GM19238 (cell line): Measurements from ENCODE around the gene PAPLN.
"Not testable (repeated sequence)": the region's sequence is repeated elsewhere in the genome, so short reads cannot be mapped to it uniquely, and the experiment has no call there.

Experiments
- DNase-seq: peaks from one replicate; pipeline ENCODE4 v3.0.0; 2011; ENCODE audit warnings: low spot score; ENCODE audit not compliant: insufficient read length

PAPLN gene

GRCh38 chr14:73285979-73286378, 48.7 kb downstream of the PAPLN start:
- no peak for DNase-seq

DNA sequence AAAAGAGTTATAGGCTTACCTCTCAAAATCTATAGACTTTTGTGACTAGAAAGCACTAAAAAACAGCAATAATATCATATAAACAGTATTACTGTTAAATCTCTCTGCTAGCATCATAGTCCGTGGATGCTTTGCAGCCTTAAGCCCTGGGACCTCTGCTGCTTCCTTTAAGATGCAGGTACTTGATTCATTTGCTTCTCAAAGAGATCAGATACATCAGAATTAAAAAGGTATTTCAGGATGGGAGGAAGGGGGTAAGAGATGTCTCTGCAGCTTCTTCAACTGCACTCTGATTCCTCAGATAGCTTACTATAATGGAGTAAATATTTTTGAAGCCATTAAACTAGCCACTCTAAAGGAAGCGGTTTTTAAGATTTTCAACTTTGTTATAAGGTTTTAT, 49.3 kb downstream of the PAPLN start:
- DNase-seq, result no peak

GRCh38 chr14:73287071-73287470, 49.8 kb downstream of the PAPLN start:
- no peak for DNase-seq

DNA sequence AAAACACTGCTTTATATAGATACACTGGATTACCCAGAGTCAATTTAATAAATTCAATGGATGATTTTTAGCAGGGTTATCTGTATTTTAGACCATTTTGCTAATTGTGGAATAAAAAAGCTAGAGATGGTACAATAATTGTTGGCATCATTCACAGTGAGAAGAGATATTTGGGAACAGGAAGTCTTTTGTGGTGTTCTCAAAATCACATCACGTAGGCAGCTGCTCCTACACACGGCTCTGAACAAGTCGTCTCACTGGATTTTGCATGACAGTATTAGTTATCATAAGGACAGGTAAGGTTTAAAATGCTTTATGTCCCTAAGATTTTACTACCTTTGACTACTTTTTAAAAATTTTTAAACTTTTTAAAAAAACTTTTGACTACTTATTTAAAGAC, 52.0 kb downstream of the PAPLN start:
- DNase-seq, result no peak

DNA sequence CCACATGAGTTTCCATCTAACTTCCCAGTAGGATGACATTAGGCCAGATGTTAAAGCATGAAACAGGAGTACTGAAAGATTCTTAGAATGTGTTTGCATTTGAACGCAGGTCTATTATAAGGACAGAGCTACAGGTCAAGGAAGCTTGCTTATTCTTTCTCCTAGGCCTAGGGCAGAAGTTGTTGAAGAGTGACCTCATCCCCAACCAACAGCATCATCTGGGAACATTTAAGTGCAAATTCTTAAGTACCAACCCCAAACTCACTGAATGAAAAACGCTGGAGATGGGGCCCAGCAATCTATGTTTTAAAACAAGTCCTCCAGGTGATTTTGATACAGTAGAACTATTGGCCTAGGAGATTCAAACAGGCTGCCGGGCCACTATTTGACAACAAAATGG, 52.4 kb downstream of the PAPLN start:
- DNase-seq, result no peak

DNA sequence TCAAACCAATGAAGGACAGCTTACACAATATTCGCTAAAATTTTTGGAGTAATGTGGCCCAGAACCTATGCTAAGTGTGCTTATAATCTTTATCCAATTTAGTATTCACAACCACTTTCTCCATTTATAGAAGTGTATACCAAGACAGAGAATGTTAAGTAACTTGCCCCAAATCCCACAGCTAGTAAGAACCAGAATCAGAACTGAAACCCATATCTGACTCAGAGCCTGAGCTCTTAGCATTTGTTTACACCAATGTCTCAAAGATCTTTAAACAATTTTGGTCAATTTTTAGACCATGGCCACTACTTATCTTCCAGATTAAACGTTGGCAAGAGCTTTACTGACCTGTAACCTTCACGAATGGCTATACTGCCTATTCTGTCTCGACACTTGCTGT, 53.0 kb downstream of the PAPLN start:
- DNase-seq, result no peak

- no peak for DNase-seq
Measured at GRCh38 chr14:73293782-73294781, 56.8 kb downstream of the PAPLN start.

DNA sequence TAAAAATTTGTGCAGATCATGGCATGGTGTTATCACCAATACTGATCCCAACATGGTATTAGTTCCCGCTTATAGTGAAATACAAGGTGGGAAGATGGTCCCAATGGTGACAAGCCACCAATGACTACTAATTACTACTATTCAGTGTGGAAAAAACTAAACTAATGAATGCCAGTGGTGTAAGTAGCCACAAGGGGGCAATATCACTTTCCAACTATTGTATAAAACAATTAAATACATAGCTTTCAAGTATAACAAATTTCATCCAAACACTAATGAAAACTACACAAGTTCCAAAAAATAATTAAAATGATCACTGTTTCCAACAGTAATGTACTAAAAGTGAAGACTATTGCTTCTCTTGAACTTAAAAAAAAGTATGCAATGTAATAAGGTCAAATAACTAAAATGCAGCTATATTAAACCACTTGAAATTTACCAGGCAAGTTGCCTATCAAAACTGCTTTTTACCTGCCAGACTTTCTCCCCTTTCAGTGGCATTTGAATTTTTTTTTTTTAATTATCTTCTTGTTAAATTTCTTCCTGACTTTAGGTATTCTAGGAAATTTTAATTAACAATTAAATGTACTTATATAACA, 58.0 kb downstream of the PAPLN start:
- DNase-seq, result no peak

- DNase-seq, result no peak
Measured at GRCh38 chr14:73305499-73305898, 68.2 kb downstream of the PAPLN start.

DNA sequence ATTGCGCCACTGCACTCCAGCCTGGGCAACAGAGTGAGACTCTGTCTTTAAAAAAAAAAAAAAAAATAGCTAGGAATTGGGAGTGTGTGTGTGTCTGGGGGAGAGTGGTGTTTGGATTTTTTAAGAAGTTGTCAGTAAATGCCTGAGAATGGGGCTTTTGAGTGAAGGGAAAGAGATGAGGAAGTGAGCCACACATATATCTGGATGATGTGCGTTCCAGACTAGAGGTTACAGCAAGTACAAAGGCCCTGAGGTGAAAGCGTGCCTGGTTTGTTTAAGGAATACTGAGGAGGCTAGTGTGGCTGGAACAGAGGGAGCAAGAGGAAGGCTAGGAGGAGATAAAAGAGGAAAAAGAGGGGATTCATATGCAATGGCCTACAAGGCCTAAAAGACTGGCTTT, 70.0 kb downstream of the PAPLN start:
- DNase-seq, result no peak

DNA sequence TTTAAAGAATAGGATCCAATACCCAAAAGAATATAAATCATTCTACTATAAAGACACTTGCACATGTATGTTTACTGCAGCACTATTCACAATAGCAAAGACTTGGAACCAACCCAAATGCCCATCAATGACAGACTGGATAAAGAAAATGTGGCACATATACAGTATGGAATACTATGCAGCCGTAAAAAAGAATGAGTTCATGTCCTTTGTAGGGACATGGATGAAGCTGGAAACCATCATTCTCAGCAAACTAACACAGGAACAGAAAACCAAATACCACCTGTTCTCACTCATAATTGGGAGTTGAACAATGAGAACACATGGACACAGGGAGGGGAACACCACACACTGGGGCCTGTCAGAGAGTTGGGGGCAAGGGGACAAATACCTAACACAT, 71.9 kb downstream of the PAPLN start:
- DNase-seq, result not testable (repeated sequence)

DNA sequence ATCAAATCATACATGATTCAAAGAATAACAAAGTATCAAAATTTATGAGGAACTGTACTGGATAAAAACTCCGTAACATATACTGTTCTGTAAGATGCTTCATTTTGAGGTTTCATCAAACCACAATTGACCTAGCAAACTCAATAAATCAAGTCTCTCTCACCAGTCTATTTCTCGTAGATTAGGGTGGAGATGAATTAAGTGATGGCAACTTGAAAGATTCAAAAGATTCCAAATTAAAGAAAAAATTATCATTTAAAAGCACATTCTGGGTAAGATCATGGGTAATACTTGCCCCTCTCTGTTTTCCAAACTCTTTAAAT, 74.4 kb downstream of the PAPLN start:
- no peak for DNase-seq

DNA sequence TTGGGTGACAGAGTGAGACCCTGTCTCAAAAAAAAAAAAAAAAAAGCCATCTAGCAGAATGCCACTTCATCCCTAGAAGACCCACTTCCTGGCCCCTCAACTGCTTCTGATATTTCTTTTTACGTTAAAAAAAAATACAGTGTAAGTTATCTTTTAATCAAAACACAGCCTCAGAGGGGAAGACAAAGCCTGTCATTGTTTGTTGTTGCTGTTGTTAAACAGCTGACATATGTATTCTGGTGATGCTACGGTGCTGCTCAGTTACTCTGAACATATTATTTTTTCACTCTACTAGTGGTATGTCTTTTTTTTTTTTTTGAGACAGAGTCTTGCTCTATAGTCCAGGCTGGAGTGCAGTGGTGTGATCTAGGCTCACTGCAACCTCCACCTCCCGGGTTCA, 75.4 kb downstream of the PAPLN start:
- no peak for DNase-seq

DNA sequence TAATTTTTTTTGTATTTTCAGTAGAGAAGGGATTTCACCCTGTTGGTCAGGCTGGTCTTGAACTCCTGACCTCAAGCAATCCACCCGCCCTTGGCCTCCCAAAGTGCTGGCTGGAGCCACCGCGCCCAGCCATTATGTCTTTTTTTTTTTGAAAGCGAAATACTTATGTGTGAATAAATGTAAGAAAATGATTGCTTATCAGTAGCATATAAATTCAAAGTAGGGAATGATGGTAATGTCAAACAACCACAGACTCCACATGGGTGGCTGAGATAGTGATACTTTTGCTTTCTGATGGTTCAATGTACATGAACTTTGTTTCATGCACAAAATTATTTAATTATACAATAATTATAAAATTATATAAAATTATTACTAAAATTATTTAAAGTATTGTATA, 75.8 kb downstream of the PAPLN start:
- no peak for DNase-seq

DNA sequence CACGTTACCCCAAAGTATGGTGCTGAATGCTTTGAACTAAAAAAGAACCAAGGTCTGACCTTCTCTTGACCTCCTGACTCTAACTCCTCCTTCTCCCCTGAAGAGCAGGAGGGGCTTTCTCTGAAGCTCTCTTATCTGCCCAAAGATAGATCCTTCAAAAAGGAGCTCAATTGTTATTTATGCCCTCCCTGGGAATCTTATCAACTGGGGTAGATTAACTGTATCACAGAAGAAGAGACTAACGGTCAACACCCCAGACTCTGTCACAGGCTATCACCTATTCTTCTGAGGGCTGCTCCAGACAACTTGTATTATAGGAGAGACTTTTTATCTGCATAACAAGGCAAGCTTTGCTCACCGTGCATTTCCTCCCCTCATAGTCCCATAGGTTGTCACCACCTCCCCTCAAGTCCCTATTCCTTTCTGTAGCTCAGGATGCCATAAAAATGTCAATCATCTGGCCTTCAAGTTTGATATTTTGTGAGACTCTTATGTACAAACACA, 86.6 kb downstream of the PAPLN start:
- DNase-seq, result no peak
